H9 (cell line): ENCODE results near the gene OVCH2. TPM values are rescaled to one million over a fixed set of nuclear protein-coding genes. Genes with fewer than 3 reads are reported as not detected.

Experiments used
- DNase-seq: peaks from one replicate; pipeline ENCODE4 v3.0.0-alpha.2; 2017
- H2AFZ ChIP-seq: one replicate; pipeline ENCODE4 v1.6.1; 2013; ENCODE audit warnings: mild to moderate bottlenecking, low read length, control low read depth, moderate library complexity
- H2AK5ac ChIP-seq: 2 replicates; pipeline ENCODE4 v1.6.1; 2013; ENCODE audit warnings: low read length, control low read depth, mixed read lengths; ENCODE audit not compliant: insufficient read length
- H2BK120ac ChIP-seq: one replicate; pipeline ENCODE4 v1.6.1; 2013; ENCODE audit warnings: low read depth, mild to moderate bottlenecking, low read length, control low read depth, inconsistent platforms; ENCODE audit not compliant: poor library complexity, severe bottlenecking
- H2BK12ac ChIP-seq: 2 replicates; pipeline ENCODE4 v1.6.1; 2013; ENCODE audit warnings: low read length, control low read depth, mixed read lengths, low read depth; ENCODE audit not compliant: insufficient read length
- H2BK15ac ChIP-seq: 2 replicates; pipeline ENCODE4 v1.6.1; 2013; ENCODE audit warnings: low read depth, low read length, control low read depth
- H2BK20ac ChIP-seq: one replicate; pipeline ENCODE4 v1.6.1; 2013; ENCODE audit warnings: low read depth, mild to moderate bottlenecking, low read length, control low read depth, inconsistent platforms; ENCODE audit not compliant: poor library complexity, severe bottlenecking
- H2BK5ac ChIP-seq: 2 replicates; pipeline ENCODE4 v1.6.1; 2013; ENCODE audit warnings: low read length, control low read depth, mixed read lengths; ENCODE audit not compliant: insufficient read length
- H3K14ac ChIP-seq: 2 replicates; pipeline ENCODE4 v1.6.1; 2013; ENCODE audit warnings: low read length, control low read depth; ENCODE audit not compliant: insufficient read depth
- H3K18ac ChIP-seq: 2 replicates; pipeline ENCODE4 v1.6.1; 2013; ENCODE audit warnings: low read depth, mild to moderate bottlenecking, mixed read lengths, low read length, control low read depth; ENCODE audit not compliant: insufficient read length
- H3K23ac ChIP-seq: 2 replicates; pipeline ENCODE4 v1.6.1; 2013; ENCODE audit warnings: low read length, control low read depth, mixed read lengths, low read depth; ENCODE audit not compliant: insufficient read length
- H3K23me2 ChIP-seq: 2 replicates; pipeline ENCODE4 v1.6.1; 2013; ENCODE audit warnings: low read depth, mild to moderate bottlenecking, mixed read lengths, low read length, control low read depth; ENCODE audit not compliant: insufficient read length, poor library complexity, severe bottlenecking
- H3K27ac ChIP-seq: 2 replicates; pipeline ENCODE4 v1.5.1; 2013; ENCODE audit warnings: low read length, control low read depth, mixed read lengths, low read depth; ENCODE audit not compliant: insufficient read length
- H3K27me3 ChIP-seq: 2 replicates; pipeline ENCODE4 v1.6.1; 2013; ENCODE audit warnings: low read length, control low read depth, inconsistent platforms; ENCODE audit not compliant: insufficient read depth
- H3K4ac ChIP-seq: 2 replicates; pipeline ENCODE4 v1.6.1; 2013; ENCODE audit warnings: low read depth, mild to moderate bottlenecking, control low read depth, inconsistent platforms, low read length, moderate library complexity
- H3K4me1 ChIP-seq: 2 replicates; pipeline ENCODE4 v1.6.1; 2013; ENCODE audit warnings: low read length, control low read depth, inconsistent platforms; ENCODE audit not compliant: insufficient read depth
- H3K4me2 ChIP-seq: 2 replicates; pipeline ENCODE4 v1.6.1; 2013; ENCODE audit warnings: low read length, control low read depth, mixed read lengths; ENCODE audit not compliant: insufficient read length, insufficient read depth
- H3K56ac ChIP-seq: 2 replicates; pipeline ENCODE4 v1.6.1; 2013; ENCODE audit warnings: low read depth, mild to moderate bottlenecking, mixed read lengths, low read length, control low read depth; ENCODE audit not compliant: insufficient read length
- H3K79me1 ChIP-seq: 2 replicates; pipeline ENCODE4 v1.6.1; 2013; ENCODE audit warnings: low read depth, mild to moderate bottlenecking, moderate library complexity, low read length, control low read depth, inconsistent platforms; ENCODE audit not compliant: insufficient read depth, poor library complexity, severe bottlenecking
- H3K79me2 ChIP-seq: 2 replicates; pipeline ENCODE4 v1.6.1; 2013; ENCODE audit warnings: low read length, control low read depth, inconsistent platforms; ENCODE audit not compliant: insufficient read depth
- H3K9ac ChIP-seq: 2 replicates; pipeline ENCODE4 v1.6.1; 2013; ENCODE audit warnings: low read length, control low read depth, mixed read lengths; ENCODE audit not compliant: insufficient read length; ENCODE audit errors: extremely low read depth
- H3K9me3 ChIP-seq: one replicate; pipeline ENCODE4 v1.6.1; 2013; ENCODE audit warnings: low read depth, low read length, inconsistent platforms; ENCODE audit not compliant: control insufficient read depth
- H3T11ph ChIP-seq: one replicate; pipeline ENCODE4 v1.6.1; 2013; ENCODE audit warnings: mild to moderate bottlenecking, low read length, control low read depth, inconsistent platforms
- H4K20me1 ChIP-seq: one replicate; pipeline ENCODE4 v1.6.1; 2013; ENCODE audit not compliant: control insufficient read depth, insufficient read length, insufficient read depth
- H4K5ac ChIP-seq: 2 replicates; pipeline ENCODE4 v1.6.1; 2013; ENCODE audit warnings: low read depth, mild to moderate bottlenecking, mixed read lengths, low read length, control low read depth; ENCODE audit not compliant: insufficient read length
- H4K8ac ChIP-seq: replicated peaks from 2 replicates; pipeline ENCODE4 v1.6.1; 2013; ENCODE audit warnings: low read length, control low read depth, mixed read lengths, low read depth; ENCODE audit not compliant: insufficient read length
- H4K91ac ChIP-seq: 2 replicates; pipeline ENCODE4 v1.6.1; 2013; ENCODE audit warnings: low read depth, mild to moderate bottlenecking, moderate library complexity, mixed read lengths, low read length, control low read depth; ENCODE audit not compliant: insufficient read length
- H3K27ac Mint-ChIP-seq, 3 experiments: 2 replicates in 2 of 3; 3 replicates in 1 of 3; pipeline ENCODE4 v1.8.0; 2020 to 2021; ENCODE audit warnings: mixed read lengths in 3 of 3, mild to moderate bottlenecking in 1 of 3, moderate library complexity in 1 of 3
- H3K27me3 Mint-ChIP-seq: 2 replicates; pipeline ENCODE4 v1.8.0; 2021; ENCODE audit warnings: low read depth, mild to moderate bottlenecking, moderate library complexity, mixed read lengths
- H3K36me3 Mint-ChIP-seq, 3 experiments: 2 replicates in 2 of 3; 3 replicates in 1 of 3; pipeline ENCODE4 v1.8.0; 2020 to 2021; ENCODE audit warnings: low read depth in 3 of 3, mixed read lengths in 3 of 3; ENCODE audit not compliant: insufficient read depth in 1 of 3
- H3K4me1 Mint-ChIP-seq, 2 experiments: 2 replicates each; pipeline ENCODE4 v1.8.0; 2020; ENCODE audit warnings: mixed read lengths in 2 of 2
- H3K4me3 Mint-ChIP-seq, 2 experiments: 2 replicates in 1 of 2; 3 replicates in 1 of 2; pipeline ENCODE4 v1.8.0; 2020 to 2021; ENCODE audit warnings: mild to moderate bottlenecking in 2 of 2, mixed read lengths in 2 of 2, moderate library complexity in 1 of 2
- H3K9me3 Mint-ChIP-seq, 2 experiments: 2 replicates in 1 of 2; 3 replicates in 1 of 2; pipeline ENCODE4 v1.8.0; 2020; ENCODE audit warnings: mild to moderate bottlenecking in 2 of 2, mixed read lengths in 2 of 2, moderate library complexity in 1 of 2
- CTCF ChIP-seq: fragments of 200-600 bp; sonication (generic); conservative IDR thresholded peaks from 3 replicates; pipeline ENCODE4 v1.8.0; 2021; ENCODE audit warnings: antibody characterized with exemption, mild to moderate bottlenecking
- WGBS: extraction: QIAGEN DNeasy Blood & Tissue Kit; methylation state at CpG from one replicate; pipeline ENCODE4 v1.1.7; 2013; ENCODE audit warnings: missing lambda C conversion rate, low lambda C conversion rate, mixed read lengths; ENCODE audit not compliant: insufficient read length; ENCODE audit errors: extremely low coverage; 5-methylcytosine and 5-hydroxymethylcytosine counted together
- total RNA-seq: library from RNA; stranded (reverse); gene quantifications from 2 replicates; pipeline ENCODE4 v1.2.1, GENCODE V29; 2021

OVCH2 gene
- total RNA-seq, 1 experiment from 2014 or later: 0.46 TPM

- Histone ChIP-seq H3K27me3 (no peaks in the 10 kb centered on the region), H3K56ac (no peak overlapping the region), H4K8ac (no peak overlapping the region), H3K18ac (no peak overlapping the region), H3K4me2 (no peak overlapping the region), H4K91ac (no peak overlapping the region), H4K20me1 (no peaks in the 10 kb centered on the region), H3K79me2 (no peaks in the 10 kb centered on the region), H4K5ac (no peak overlapping the region), H2BK15ac (no peak overlapping the region), H3K9me3 (no peaks in the 10 kb centered on the region), H2AFZ (no peak overlapping the region), H3K4ac (no peak overlapping the region), H3K23me2 (no peaks in the 10 kb centered on the region), H2BK120ac (no peak overlapping the region), H3T11ph (no peak overlapping the region), H2AK5ac (no peak overlapping the region), H3K9ac (no peak overlapping the region), H3K27ac (no peak overlapping the region), H2BK20ac (no peak overlapping the region), H3K23ac (no peak overlapping the region), H3K79me1 (no peaks in the 10 kb centered on the region), H2BK12ac (no peak overlapping the region), H3K14ac (no peak overlapping the region), H2BK5ac (no peak overlapping the region), H3K4me1 (no peaks in the 10 kb centered on the region)
- DNase-seq: no peak
- no peak for TF ChIP-seq CTCF
- H3K27me3 Mint-ChIP-seq: peaks cover 13% of the 10 kb centered on the region; the same call in 1 of the 2 replicates
- no peaks in the 10 kb centered on the region; a peak in 1 of 5 replicates for H3K9me3 Mint-ChIP-seq
- H3K27ac Mint-ChIP-seq: no peak overlapping the region
- no peak overlapping the region for H3K4me3 Mint-ChIP-seq
- WGBS: no CpG with 5 or more reads among the region's 3 CpGs
- no peaks in the 10 kb centered on the region for H3K36me3 Mint-ChIP-seq
- H3K4me1 Mint-ChIP-seq: peaks cover 24 to 27% of the 10 kb centered on the region in 2 experiments
These were observed 13.9 kb downstream of the OVCH2 start for GRCh38 chr11:7692426-7692825.
